Sigmoid colon (tissue), 7 donors: Measurements from ENCODE around the gene HCN2. TPM values are rescaled to one million over a fixed set of nuclear protein-coding genes. Genes with fewer than 3 reads are reported as not detected.
"Not testable (repeated sequence)": the region's sequence is repeated elsewhere in the genome, so short reads cannot be mapped to it uniquely, and the experiment has no call there.

Source experiments
- DNase-seq: peaks from one replicate; pipeline ENCODE4 v3.0.0-alpha.2; 2019
- H3K27ac ChIP-seq, 4 donors: fragments of 200-600 bp; sonication (generic); one replicate each; pipeline ENCODE4 v1.5.1; 2016 to 2019; ENCODE audit warnings: mild to moderate bottlenecking in 1 of 4
- H3K27me3 ChIP-seq, 3 donors: fragments of 200-600 bp; sonication (generic); one replicate each; pipeline ENCODE4 v1.5.1; 2019; ENCODE audit warnings: mild to moderate bottlenecking in 1 of 3
- H3K36me3 ChIP-seq, 4 donors: fragments of 200-600 bp; sonication (generic); one replicate each; pipeline ENCODE4 v1.5.1; 2016 to 2019
- H3K4me1 ChIP-seq, 4 donors: fragments of 200-600 bp; sonication (generic); one replicate each; pipeline ENCODE4 v1.5.1; 2017 to 2019
- H3K4me3 ChIP-seq, 4 donors: fragments of 200-600 bp; sonication (generic); one replicate each; pipeline ENCODE4 v1.5.1; 2017 to 2019; ENCODE audit warnings: mild to moderate bottlenecking in 2 of 4, moderate library complexity in 1 of 4
- H3K9me3 ChIP-seq, 4 donors: fragments of 200-600 bp in 3 of 4; sonication (generic) in 3 of 4; one replicate each; pipeline versions ENCODE4 v1.5.1 to v1.6.1; 2013 to 2019
- CTCF ChIP-seq, 4 experiments: fragments of 450-650 bp in 3 of 4; fragments of 200-600 bp in 1 of 4; IDR thresholded peaks; one replicate each; pipeline ENCODE4 v1.5.1; 2016 to 2019; ENCODE audit warnings: antibody characterized with exemption in 4 of 4, mild to moderate bottlenecking in 3 of 4, moderate library complexity in 2 of 4
- EP300 ChIP-seq, 4 donors: sonication (generic); formaldehyde crosslinking; IDR thresholded peaks; one replicate each; pipeline ENCODE4 v1.6.1; 2017; ENCODE audit warnings: antibody characterized with exemption in 4 of 4
- POLR2A ChIP-seq, 2 donors: fragments of 450-650 bp; IDR thresholded peaks; one replicate each; pipeline ENCODE4 v1.6.1; 2016; ENCODE audit warnings: antibody characterized with exemption in 2 of 2, mild to moderate bottlenecking in 2 of 2, moderate library complexity in 2 of 2
- POLR2AphosphoS5 ChIP-seq, 4 donors: sonication (generic); formaldehyde crosslinking; IDR thresholded peaks; one replicate each; pipeline ENCODE4 v1.6.1; 2017; ENCODE audit warnings: antibody characterized with exemption in 4 of 4
- WGBS, 2 donors: extraction: QIAGEN DNeasy Blood & Tissue Kit; methylation state at CpG; one replicate each; pipeline ENCODE4 v1.1.7; 2013; 5-methylcytosine and 5-hydroxymethylcytosine counted together
- intact Hi-C: fragments of 100-400 bp; cut with DNase I; formaldehyde crosslinking; loops from one replicate; pipeline ENCODE4 v1.15.1; 2023
- polyA plus RNA-seq, 3 donors: library from polyadenylated mRNA; stranded (reverse); fragments of 200-250 nt; gene quantifications; one replicate each; pipeline ENCODE4 v1.2.3, GENCODE V29; 2013
- total RNA-seq, 4 donors: library from RNA; depleted of rRNA; stranded (reverse); fragments of >200 nt; gene quantifications; one replicate each; pipeline ENCODE4 v1.1.0, GENCODE V29; 2016
- donor health status: healthy with polysubstance abuse.
- donor health status: Bipolar disorder and iron deficiency.
- donor health status: healthy.

HCN2 gene
- total and polyA plus RNA-seq, 7 donors = 0.23 to 0.55 (median 0.39) TPM; not detected in 2

- intact Hi-C loops = no loop called here
- TF ChIP-seq EP300 (IDR thresholded peaks at IDR 0.05) = no peak
- no peak for TF ChIP-seq POLR2AphosphoS5 (IDR thresholded peaks at IDR 0.05)
- H3K36me3 ChIP-seq = no peaks in the 10 kb centered on the region
- H3K4me3 ChIP-seq = no peak overlapping the region
- no peaks in the 10 kb centered on the region for H3K4me1 ChIP-seq
- H3K27ac ChIP-seq = no peak overlapping the region
- 91% methylated on average over 28 of the region's 28 CpGs for WGBS, 2 donors
- DNase-seq = no peak
- no peaks in the 10 kb centered on the region for H3K27me3 ChIP-seq
- no peaks in the 10 kb centered on the region for H3K9me3 ChIP-seq
Measured at GRCh38 chr19:601310-601709, 11.6 kb downstream of the HCN2 start.

- 61 to 83% methylated on average over 25 of the region's 25 CpGs for WGBS, 2 donors
- intact Hi-C loops = no loop called here
- TF ChIP-seq EP300 (IDR thresholded peaks at IDR 0.05) = no peak
- no peak for TF ChIP-seq POLR2AphosphoS5 (IDR thresholded peaks at IDR 0.05)
- no peak for TF ChIP-seq POLR2A (IDR thresholded peaks at IDR 0.05)
- TF ChIP-seq CTCF (IDR thresholded peaks at IDR 0.05) = no peak
Measured at GRCh38 chr19:601790-602189, 12.1 kb downstream of the HCN2 start.

GRCh38 chr19:602391-603301 is 13.0 kb downstream of the HCN2 start:
- Histone ChIP-seq H3K27me3 (no peaks in the 10 kb centered on the region), H3K27ac (no peak overlapping the region), H3K4me1 (no peaks in the 10 kb centered on the region), H3K4me3 (no peak overlapping the region), H3K36me3 (no peaks in the 10 kb centered on the region), H3K9me3 (no peaks in the 10 kb centered on the region)
- TF ChIP-seq POLR2AphosphoS5 (IDR thresholded peaks at IDR 0.05) (no peak), EP300 (IDR thresholded peaks at IDR 0.05) (no peak), POLR2A (IDR thresholded peaks at IDR 0.05) (no peak), CTCF (IDR thresholded peaks at IDR 0.05) (no peak)
- intact Hi-C loops = no loop called here
- DNase-seq = no peak
- 74 to 84% methylated on average over 35 of the region's 35 CpGs for WGBS, 2 donors

More at GRCh38 chr19:601790-602189, 12.1 kb downstream of the HCN2 start:
- H3K36me3 ChIP-seq = no peaks in the 10 kb centered on the region
- no peaks in the 10 kb centered on the region for H3K27me3 ChIP-seq
- H3K9me3 ChIP-seq = no peaks in the 10 kb centered on the region
- H3K27ac ChIP-seq = no peak overlapping the region
- no peak for DNase-seq
- H3K4me1 ChIP-seq = no peaks in the 10 kb centered on the region
- no peak overlapping the region for H3K4me3 ChIP-seq

- H3K9me3 ChIP-seq, H3K36me3 ChIP-seq, DNase-seq, H3K27me3 ChIP-seq, H3K4me1 ChIP-seq, H3K27ac ChIP-seq, H3K4me3 ChIP-seq, intact Hi-C loops: not testable (repeated sequence)
- WGBS, 2 donors = 84 to 95% methylated on average over 13 of the region's 13 CpGs
Measured at GRCh38 chr19:603302-603639, 13.6 kb downstream of the HCN2 start.

- H3K27me3 ChIP-seq, H3K36me3 ChIP-seq, H3K9me3 ChIP-seq, intact Hi-C loops, DNase-seq, H3K4me1 ChIP-seq, H3K4me3 ChIP-seq, H3K27ac ChIP-seq: not testable (repeated sequence)
- WGBS, 2 donors = 90 to 91% methylated on average over 20 of the region's 20 CpGs
Measured at GRCh38 chr19:603779-604178, 14.1 kb downstream of the HCN2 start.

GRCh38 chr19:604355-604754 is 14.7 kb downstream of the HCN2 start:
- TF ChIP-seq EP300 (IDR thresholded peaks at IDR 0.05) (no peak), POLR2AphosphoS5 (IDR thresholded peaks at IDR 0.05) (no peak), POLR2A (IDR thresholded peaks at IDR 0.05) (no peak), CTCF (IDR thresholded peaks at IDR 0.05) (no peak)
- H3K27me3 ChIP-seq = no peaks in the 10 kb centered on the region
- intact Hi-C loops = no loop called here
- H3K9me3 ChIP-seq = no peaks in the 10 kb centered on the region
- DNase-seq = no peak
- no peaks in the 10 kb centered on the region for H3K4me1 ChIP-seq
- 49 to 87% methylated on average over 11 of the region's 11 CpGs for WGBS, 2 donors
- no peak overlapping the region for H3K27ac ChIP-seq
- H3K4me3 ChIP-seq = no peak overlapping the region
- H3K36me3 ChIP-seq = no peaks in the 10 kb centered on the region

- intact Hi-C loops, H3K27me3 ChIP-seq, H3K4me3 ChIP-seq, DNase-seq, H3K27ac ChIP-seq, H3K4me1 ChIP-seq, H3K9me3 ChIP-seq, H3K36me3 ChIP-seq: not testable (repeated sequence)
- WGBS, 2 donors = 81 to 84% methylated on average over 26 to 34 of the region's 34 CpGs
Measured at GRCh38 chr19:605061-605971, 15.6 kb downstream of the HCN2 start.
